Mononuclear cell (primary cell): ENCODE measurements around the gene PSMD13. TPM values are rescaled to one million over a fixed set of nuclear protein-coding genes. Genes with fewer than 3 reads are reported as not detected.
A peak's percentile ranks its signal among the peaks of the same experiment; 100 is the strongest.
"Not testable (repeated sequence)": the region's sequence is repeated elsewhere in the genome, so short reads cannot be mapped to it uniquely, and the experiment has no call there.

Experiments
- H3K27me3 ChIP-seq: 2 replicates; pipeline ENCODE4 v1.6.0; 2011; ENCODE audit warnings: low read length, control low read depth; ENCODE audit not compliant: insufficient read depth
- H3K4me1 ChIP-seq: 2 replicates; pipeline ENCODE4 v1.5.1; 2011; ENCODE audit warnings: mild to moderate bottlenecking, low read length, control low read depth; ENCODE audit not compliant: insufficient read depth
- H3K4me3 ChIP-seq: 2 replicates; pipeline ENCODE4 v1.5.1; 2011; ENCODE audit warnings: mild to moderate bottlenecking, low read length, moderate library complexity
- H3K9me3 ChIP-seq: 2 replicates; pipeline ENCODE4 v1.5.1; 2011; ENCODE audit warnings: low read depth, mild to moderate bottlenecking, control low read depth, low read length
- total RNA-seq: library from RNA; depleted of rRNA; stranded (reverse); fragments of >200 nt; gene quantifications from one replicate; pipeline ENCODE4 v1.2.3, GENCODE V29; 2012

PSMD13 gene
- 62.5 TPM for total RNA-seq

DNA sequence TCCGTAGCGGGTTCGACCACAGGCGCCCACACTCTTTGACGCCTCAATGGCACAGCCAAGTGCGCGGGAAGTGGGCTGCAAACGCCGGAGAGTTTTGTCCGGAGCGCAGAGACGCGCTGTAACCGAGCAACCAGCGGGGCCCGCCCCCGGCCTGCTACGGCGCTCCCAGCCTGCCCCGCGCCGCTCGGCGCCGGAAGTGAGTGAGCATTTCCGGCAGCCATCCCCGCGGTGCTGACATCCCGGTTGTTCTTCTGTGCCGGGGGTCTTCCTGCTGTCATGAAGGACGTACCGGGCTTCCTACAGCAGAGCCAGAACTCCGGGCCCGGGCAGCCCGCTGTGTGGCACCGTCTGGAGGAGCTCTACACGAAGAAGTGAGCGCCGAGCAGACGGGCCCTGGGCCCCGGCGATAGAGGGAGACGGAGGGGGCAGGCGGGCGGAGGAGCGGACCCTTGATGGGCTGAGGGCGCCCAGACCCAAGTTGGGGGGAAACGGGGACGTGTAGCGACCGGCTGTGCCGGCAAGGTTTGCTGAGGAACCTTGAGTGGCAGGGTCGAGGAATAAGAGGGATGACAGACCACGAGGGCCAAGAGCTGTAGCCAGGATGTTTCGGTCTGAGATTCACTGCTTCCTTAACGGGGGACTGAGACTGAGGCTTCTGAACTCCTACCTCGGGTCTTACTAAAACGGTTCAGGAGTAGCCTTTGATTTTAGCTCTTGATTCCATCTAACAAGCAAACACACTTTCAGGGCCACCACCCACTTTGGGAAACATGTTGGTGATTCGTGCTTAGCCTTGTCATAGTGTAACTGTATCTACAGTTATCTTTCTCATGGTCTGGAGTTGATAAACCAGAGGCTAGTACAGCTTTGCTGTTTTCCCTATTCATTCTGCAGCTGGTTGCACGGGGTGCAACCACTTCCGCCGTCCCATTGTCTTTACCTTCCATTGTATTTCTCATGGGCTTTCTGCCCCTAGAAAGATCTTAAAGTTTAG lies at the start of gene PSMD13:
TSS of gene PSMD13 (plus strand) at position 203 of the 994 bp plus-strand sequence. CDS start at position 277, 74 bp downstream.
- H3K9me3 ChIP-seq: no peaks in the 10 kb centered on the region
- H3K27me3 ChIP-seq: no peaks in the 10 kb centered on the region
- peaks cover 24% of the 10 kb centered on the region for H3K4me1 ChIP-seq
- H3K4me3 ChIP-seq: peak within 1 kb of the TSS; percentile 81

DNA sequence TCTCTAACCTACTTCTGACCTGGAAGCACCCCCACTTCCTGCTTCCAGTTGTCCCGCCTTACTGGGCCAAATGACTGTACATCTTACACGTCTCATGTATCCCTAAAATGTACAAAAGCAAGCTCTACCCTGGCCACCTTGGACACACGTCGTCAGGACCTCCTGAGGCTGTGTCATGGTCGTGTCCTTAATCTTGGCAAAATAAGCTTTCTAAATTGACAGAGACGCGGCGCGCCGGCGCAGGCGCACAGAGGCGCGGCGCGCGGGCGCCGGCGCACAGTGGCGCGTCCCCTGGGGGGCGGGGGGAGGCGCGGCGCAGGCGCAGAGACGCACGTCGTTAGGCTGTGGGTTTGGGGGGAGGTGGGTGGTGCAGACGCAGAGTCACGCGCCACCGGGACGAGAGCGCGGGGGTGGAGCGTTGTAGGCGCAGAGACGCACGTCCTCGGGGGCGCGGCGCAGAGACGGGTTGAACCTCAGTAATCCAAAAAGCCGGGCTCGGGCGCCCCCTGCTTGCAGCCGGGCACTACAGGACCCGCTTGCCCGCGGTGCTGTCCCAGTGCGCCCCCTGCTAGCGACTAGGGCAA lies 47.5 kb upstream of the PSMD13 start:
- not testable (repeated sequence) for H3K4me3 ChIP-seq, H3K9me3 ChIP-seq, H3K4me1 ChIP-seq, H3K27me3 ChIP-seq

DNA sequence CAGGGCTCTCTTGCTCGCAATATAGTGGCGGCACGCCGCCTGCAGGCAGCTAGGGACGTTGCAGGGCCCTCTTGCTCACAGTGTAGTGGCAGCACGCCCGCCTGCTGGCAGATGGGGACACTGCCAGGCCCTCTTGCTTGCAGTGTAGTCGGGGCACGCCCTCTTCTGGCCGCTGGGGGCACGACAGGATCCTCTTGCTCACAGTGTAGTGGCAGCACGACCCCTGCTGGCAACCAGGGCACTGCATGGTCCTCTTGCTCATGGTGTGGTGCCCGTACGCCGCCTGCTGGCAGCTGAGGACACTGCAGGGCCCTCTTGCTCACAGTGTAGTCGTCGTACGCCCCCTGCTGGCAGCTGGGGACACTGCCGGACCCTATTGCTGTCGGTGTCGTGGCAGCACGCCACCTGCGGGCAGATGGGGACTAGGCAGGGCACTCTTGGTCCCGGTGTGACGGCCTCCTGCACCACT lies 46.9 kb upstream of the PSMD13 start:
- H3K27me3 ChIP-seq, H3K9me3 ChIP-seq, H3K4me3 ChIP-seq, H3K4me1 ChIP-seq: not testable (repeated sequence)

DNA sequence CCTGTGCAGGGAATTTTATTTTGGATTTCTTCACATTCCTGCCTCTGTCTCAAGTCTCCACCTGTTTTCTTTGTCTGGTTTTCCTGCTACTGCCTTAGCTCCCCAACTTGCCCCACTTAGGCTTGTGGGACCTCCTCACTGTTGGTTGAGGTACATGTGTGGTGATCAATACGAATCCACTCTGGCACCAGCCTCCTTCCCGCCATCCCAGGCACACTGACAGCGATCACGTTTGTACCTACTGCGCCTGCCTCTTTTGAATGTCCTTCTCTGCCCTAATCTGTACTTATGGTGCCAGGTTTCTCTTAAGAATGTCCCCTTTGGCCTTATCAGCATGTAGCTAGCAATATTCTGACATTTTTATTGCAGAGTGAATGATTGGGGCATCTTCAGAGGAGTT lies 46.2 kb upstream of the PSMD13 start:
- H3K9me3 ChIP-seq, H3K4me1 ChIP-seq, H3K27me3 ChIP-seq, H3K4me3 ChIP-seq: not testable (repeated sequence)

DNA sequence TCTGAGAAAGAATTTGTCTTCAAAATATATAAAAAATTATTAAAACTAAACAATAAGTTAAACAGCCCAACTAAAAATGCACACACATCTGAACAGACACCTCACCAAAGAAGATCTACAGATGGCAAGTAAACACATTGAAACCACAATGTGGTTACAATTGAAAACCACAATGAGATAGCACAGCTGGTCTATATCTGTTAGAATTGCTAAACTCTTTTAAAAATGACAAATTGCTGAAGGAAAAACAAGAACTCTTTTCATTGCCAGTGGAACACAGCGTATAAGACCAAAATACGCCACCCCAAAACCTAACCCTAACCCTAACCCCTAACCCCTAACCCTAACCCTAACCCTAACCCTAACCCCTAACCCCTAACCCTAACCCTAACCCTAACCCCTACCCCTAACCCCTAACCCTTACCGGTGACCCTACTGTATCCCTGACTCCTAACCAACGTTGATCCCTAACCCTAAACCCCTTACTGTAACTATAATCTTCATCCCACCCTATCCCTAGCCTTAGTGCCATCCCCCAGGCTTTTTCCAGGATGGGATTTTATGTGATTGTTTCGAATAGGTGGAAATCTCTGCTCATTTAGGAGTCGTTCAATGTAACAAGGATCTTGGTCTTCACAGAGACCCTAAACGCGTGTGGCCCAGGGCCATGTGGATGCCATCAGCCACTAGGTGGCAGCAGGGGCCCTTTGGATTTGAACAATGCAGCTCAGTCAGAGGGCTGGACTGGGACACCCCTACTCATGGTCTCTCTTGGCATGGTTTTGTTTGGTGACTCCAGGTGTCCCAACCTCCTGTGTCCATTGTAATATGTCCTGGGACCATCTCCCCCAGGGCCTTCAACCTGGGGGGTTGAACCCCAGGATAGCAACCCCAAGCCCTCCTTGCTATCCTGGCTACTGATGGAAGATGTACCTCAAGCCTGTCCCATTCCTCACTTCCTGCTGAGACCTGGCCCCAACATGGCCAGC lies 45.0 kb upstream of the PSMD13 start:
- not testable (repeated sequence) for H3K9me3 ChIP-seq, H3K4me1 ChIP-seq, H3K4me3 ChIP-seq, H3K27me3 ChIP-seq

DNA sequence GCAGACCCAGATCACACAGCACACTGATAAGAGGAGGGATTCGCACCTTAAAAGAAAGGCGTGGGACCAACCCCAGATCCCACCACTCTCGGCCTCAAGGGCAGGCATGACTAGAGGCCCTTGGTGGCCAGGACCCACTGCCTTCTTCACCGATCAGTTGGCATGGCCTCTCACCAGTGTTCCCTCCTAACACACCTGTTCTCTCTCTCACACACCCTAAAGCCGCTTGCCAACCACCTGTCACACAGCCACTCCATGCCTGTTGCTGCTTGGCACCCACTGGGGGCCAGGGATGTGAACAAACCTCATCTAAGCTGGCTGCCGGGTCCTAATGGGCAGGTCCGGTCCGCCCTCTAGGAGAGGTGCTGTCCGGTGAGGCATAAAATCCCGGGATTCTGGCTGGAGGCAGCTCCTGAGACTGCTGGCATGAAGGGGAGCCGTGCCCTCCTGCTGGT lies 44.1 kb upstream of the PSMD13 start, which contains the start of gene SCGB1C1:
TSS of gene SCGB1C1 (plus strand) at position 405 of the 455 bp plus-strand sequence. CDS start at position 427, 22 bp downstream.
- H3K27me3 ChIP-seq, H3K9me3 ChIP-seq, H3K4me3 ChIP-seq, H3K4me1 ChIP-seq: not testable (repeated sequence)

DNA sequence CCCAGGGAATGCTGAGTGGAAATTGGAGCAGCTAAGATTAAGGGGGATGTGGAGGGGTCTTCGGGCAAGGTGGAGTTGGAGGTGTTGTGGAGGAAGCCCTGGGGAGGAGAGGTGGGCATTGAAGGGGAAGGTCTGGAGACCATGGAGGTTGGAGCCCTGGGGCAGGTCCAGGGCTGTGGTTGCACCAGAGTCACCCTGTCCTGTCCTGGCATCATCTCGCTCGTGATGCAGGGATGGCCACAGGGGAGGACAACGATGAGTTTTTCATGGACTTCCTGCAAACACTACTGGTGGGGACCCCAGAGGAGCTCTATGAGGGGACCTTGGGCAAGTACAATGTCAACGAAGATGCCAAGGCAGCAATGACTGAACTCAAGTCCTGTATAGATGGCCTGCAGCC lies 43.3 kb upstream of the PSMD13 start:
- H3K4me1 ChIP-seq, H3K27me3 ChIP-seq, H3K9me3 ChIP-seq, H3K4me3 ChIP-seq: not testable (repeated sequence)

DNA sequence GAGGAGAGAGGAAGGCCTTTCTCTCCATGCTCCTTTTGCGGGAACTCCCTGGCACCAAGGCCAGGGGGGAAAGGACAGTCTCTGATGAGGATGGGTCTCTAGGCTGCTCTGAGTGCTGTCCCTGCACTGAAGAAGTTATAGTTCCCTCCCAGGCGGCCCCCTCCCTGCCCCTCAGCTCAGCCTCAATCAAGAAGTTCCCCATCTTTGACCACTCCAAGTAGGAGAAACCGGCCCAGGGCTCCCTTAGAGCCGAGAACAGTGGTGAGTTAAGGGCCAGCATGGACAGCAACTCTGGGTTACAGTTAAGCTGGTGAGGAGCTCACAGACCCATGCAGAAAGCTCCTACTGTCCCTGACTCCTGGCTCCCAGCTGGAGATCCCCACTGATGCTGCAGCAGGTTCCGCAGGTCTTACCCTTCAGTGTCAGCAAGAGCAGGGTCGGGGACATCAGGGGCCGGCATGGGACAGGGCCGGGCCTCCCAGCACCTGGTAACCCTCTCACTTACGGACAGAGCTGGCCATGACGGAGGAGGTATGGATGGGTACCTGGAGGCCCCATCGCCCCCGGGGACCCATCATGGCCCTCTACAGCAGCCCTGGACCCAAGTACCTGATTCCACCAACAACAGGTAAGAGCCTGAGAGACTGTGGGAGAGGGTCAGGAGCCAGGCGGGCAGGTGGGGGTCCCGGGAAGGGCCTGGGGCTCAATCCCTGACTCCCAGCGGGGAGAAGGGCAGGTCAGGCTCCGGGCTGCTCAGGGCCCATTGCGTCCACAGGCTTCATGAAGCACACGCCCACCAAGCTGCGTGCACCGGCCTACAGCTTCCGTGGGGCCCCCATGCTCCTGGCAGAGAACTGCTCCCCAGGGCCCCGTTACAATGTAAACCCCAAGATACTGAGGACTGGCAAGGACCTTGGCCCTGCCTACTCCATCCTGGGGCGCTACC lies 39.7 kb upstream of the PSMD13 start:
- Histone ChIP-seq H3K4me1 (peaks cover 8% of the 10 kb centered on the region), H3K9me3 (no peaks in the 10 kb centered on the region), H3K4me3 (no peak overlapping the region), H3K27me3 (no peaks in the 10 kb centered on the region)

DNA sequence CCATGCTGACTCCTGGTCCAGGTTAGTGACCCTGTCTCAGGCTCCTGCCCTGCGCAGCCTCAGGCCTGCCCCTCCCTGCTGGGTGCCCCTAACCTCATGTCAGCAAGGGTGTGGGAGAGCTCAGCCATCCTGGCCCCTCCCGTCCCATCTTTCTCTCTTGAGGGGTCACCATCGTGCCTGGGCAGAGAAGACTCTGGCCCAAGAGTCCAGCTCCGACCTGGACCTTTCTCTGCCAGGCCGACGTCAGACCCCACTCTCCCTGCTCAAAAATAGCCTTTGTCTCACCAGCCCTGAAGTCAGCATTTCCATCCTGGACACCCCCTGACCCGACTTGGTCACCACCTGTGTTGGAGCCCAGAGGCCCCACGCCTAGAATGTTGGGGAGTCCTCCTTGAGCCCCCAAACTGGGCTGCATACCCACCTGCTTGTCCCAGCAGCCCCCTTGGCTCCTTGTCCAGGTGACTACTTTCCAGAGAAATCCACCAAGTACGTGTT lies 39.0 kb upstream of the PSMD13 start:
- Histone ChIP-seq H3K27me3 (no peaks in the 10 kb centered on the region), H3K4me1 (peaks cover 15% of the 10 kb centered on the region)

DNA sequence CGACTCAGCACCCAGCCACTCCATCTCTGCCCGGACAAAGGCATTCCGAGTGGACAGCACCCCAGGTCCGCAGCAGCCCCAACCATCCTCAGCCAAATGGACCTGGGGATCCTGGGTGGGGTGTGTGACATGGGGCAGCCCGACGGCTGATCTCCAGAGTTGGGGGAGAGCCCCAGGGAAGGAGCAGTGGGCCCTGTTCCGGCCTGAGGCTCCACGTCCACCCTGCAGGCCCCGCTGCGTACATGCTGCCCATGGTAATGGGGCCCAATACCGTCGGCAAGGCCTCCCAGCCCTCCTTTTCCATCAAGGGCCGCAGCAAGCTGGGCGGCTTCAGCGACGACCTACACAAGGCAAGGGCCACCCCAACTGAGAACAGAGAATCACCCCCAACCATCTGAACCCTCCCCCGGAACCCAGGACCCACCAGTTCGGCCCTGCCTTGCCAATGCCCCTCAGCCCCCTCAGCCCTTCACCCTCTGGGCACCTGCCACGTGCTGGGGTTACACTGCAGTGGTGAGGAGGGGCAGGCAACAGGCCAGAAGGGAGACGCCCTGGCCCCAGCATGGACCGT lies 38.5 kb upstream of the PSMD13 start:
- Histone ChIP-seq H3K27me3 (no peaks in the 10 kb centered on the region), H3K9me3 (no peaks in the 10 kb centered on the region), H3K4me1 (peaks cover 19% of the 10 kb centered on the region), H3K4me3 (no peak overlapping the region)

More for the DNA sequence above, 39.0 kb upstream of the PSMD13 start:
- H3K9me3 ChIP-seq: no peaks in the 10 kb centered on the region
- H3K4me3 ChIP-seq: no peak overlapping the region

DNA sequence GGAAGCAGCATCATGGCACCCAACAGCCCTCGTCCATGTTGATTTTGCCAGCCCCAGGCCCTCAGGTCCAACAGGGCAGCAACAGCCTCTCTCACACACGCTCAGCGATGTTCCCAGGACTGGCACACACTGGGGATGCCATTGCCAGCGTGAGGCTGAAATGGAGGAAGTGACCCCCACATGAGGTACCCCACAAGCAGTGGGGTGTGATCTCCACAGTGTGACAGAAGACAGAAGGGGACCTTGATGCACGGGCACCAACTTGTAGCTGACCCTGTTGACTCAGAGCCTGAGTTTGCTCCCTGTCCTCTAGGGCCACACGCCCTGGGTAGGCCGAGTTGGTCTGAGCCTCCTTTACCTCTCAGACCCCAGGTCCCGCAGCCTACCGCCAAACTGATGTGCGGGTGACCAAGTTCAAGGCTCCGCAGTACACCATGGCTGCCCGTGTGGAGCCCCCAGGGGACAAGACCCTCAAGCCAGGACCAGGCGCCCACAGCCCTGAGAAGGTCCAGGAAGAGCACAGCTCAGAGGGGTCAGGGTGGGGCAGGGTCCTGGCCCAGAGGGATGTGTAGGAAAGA lies 37.7 kb upstream of the PSMD13 start:
- no peak overlapping the region for H3K4me3 ChIP-seq
- no peaks in the 10 kb centered on the region for H3K9me3 ChIP-seq
- H3K4me1 ChIP-seq: peaks cover 19% of the 10 kb centered on the region
- H3K27me3 ChIP-seq: no peaks in the 10 kb centered on the region

DNA sequence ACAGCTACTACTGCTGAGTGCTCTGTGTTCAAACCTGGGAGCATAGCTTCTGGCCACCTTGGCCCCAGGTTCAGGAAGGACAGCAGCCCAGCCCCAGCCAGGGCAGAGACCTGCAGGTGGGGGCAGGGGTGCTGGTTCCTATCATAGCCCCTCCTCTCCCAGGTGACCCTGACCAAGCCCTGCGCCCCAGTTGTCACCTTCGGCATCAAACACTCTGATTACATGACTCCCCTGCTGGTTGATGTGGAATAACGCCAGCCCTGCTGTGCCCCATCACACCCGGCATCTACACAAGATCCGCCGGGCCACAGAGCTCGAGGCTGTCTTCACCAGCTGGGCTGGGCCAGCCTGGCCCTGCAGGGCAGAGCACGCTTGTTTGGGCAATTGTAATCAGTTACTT lies 37.0 kb upstream of the PSMD13 start:
- Histone ChIP-seq H3K9me3 (no peaks in the 10 kb centered on the region), H3K27me3 (no peaks in the 10 kb centered on the region), H3K4me1 (peaks cover 19% of the 10 kb centered on the region), H3K4me3 (no peak overlapping the region)
